NB4 (cell line): ENCODE results near the gene CA9.

Experiments
- DNase-seq: peaks from one replicate; pipeline ENCODE4 v3.0.0; 2010; ENCODE audit warnings: low read depth
- H3K4me3 ChIP-seq: one replicate; pipeline ENCODE4 v1.5.1; 2011; ENCODE audit warnings: mild to moderate bottlenecking, low read depth, low read length, moderate library complexity
- MYC ChIP-seq: IDR thresholded peaks from 2 replicates; pipeline ENCODE4 v1.6.1; 2011; ENCODE audit warnings: low read depth, low read length
- POLR2A ChIP-seq: IDR thresholded peaks from 2 replicates; pipeline ENCODE4 v1.6.1; 2011; ENCODE audit warnings: mild to moderate bottlenecking; ENCODE audit not compliant: insufficient read length; ENCODE audit errors: extremely low read depth
- TF ChIP-seq, protein P1 (sequence below): IDR thresholded peaks from 2 replicates; pipeline ENCODE4 v1.6.1; 2011; ENCODE audit warnings: low read depth, low read length
- TF ChIP-seq, protein P2 (sequence below): IDR thresholded peaks from one replicate; pipeline ENCODE4 v1.5.1; 2012; ENCODE audit warnings: low read depth, low read length

Gene CA9

DNA sequence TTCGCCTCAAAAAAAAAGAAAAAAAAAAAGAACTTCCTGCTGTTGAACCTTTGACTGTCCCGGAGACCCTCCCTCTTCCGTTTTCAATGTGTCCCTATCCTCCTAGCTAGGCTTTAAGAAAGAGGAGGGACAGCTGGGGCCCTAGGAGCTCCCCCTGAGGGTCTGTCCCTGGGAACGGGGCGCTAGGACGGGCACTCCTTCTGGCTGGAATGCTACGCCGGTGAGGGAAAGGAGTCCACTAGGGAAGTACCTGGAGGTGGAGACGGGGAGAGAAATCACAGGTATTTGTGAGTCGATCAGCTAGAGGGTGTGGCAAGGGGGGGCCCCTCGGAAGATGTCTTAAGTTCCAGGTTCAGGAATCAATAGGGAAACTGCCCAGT lies 27.6 kb upstream of the CA9 start:
- peak; percentile 84 for DNase-seq
- H3K4me3 ChIP-seq = peak overlapping the region; percentile 79
- no peak for TF ChIP-seq MYC
- TF ChIP-seq, protein P1, sequence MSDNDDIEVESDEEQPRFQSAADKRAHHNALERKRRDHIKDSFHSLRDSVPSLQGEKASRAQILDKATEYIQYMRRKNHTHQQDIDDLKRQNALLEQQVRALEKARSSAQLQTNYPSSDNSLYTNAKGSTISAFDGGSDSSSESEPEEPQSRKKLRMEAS = no peak

DNA sequence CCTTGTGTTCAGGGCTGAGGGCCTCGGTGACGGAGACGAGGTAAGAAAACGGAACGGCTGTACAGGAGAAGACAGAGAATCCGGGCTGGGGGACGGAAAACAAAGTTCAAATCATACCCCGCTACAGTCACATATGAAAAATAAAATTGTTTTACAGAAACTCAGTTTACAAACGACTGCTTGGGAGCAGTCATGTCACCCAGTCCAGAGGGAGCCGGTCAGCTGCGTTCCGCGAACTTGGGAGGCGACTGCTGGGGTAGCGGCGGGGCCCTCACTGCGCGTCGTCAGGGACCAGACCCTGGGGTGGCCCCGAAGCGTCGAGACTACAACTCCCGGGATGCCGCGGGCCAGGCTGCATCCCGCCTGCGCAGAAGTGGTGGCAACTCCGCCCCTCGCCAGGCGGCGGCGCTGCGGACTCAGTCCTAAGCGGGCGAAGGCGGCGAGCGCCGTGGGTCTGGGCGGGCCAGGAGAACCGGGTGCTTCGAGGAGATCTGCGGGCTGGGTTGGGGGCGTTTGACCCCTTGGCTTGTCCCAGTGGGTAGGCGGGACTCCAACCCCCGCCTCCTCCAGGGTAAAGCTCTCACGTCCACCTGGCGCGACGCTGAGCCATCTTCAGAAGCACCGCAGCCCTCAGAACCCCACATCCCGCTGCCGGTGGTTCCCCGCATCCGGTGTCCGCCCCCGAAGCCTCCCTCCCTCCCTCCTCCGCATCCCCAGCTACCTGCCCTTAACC lies 27.0 kb upstream of the CA9 start:
- H3K4me3 ChIP-seq = peak overlapping the region; percentile 79
- TF ChIP-seq MYC (no peak), POLR2A (peak; percentile 45)
- TF ChIP-seq, protein P1 = no peak
- TF ChIP-seq, protein P2, sequence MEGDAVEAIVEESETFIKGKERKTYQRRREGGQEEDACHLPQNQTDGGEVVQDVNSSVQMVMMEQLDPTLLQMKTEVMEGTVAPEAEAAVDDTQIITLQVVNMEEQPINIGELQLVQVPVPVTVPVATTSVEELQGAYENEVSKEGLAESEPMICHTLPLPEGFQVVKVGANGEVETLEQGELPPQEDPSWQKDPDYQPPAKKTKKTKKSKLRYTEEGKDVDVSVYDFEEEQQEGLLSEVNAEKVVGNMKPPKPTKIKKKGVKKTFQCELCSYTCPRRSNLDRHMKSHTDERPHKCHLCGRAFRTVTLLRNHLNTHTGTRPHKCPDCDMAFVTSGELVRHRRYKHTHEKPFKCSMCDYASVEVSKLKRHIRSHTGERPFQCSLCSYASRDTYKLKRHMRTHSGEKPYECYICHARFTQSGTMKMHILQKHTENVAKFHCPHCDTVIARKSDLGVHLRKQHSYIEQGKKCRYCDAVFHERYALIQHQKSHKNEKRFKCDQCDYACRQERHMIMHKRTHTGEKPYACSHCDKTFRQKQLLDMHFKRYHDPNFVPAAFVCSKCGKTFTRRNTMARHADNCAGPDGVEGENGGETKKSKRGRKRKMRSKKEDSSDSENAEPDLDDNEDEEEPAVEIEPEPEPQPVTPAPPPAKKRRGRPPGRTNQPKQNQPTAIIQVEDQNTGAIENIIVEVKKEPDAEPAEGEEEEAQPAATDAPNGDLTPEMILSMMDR = peak; percentile 43
- peak; percentile 99 for DNase-seq

DNA sequence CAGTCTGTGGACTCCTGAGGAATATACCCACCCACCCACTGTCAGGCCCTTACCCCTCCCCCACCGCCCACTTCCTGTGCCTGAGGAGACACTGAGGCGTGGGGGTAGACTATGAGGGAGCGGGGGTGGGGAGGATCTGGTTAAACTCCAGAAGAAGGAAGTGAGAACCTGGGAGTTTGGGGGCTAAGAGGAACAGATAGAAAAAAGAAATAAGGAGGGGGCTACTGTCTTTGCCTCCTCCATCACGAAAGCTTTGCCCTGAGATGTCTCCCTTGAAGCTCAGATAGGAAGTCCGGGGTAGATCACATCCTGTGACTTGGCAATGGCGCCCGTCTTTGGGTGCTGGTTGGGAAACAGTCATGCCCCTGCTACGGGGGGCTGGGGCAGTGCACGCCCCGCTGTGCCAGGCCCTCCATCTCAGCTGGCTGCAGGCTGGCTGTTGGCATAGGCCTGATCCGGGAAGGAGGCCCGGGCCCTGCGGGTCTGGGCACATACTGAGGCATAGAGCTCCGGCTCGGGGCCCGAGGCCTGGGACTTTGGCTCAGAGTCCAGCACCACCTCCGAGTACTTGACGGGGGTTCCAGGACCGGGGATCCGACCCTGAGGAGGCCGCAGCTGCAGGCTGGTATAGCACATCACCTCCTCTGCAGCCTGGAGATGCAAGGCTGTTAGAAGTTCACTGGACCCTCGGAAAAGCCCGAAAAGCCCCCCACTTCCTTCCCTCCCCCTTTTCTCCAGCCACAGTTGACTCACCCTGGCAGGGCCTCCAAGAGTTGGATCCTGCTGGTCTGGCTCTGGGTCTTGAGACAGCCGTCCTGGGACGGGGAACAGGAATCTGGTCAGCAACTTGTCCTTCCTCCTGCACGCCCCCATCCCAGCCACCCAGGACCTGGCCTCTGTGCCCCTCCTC lies 24.0 kb upstream of the CA9 start:
- peak; percentile 95 for DNase-seq
- peak overlapping the region; percentile 17 for H3K4me3 ChIP-seq
- TF ChIP-seq POLR2A (no peak), MYC (no peak; the same call in 1 of the 2 replicates)
- TF ChIP-seq, protein P1 = 0 out of 2 replicates have a peak, but pooled peaks have one; percentile 15
- TF ChIP-seq, protein P2 = no peak

DNA sequence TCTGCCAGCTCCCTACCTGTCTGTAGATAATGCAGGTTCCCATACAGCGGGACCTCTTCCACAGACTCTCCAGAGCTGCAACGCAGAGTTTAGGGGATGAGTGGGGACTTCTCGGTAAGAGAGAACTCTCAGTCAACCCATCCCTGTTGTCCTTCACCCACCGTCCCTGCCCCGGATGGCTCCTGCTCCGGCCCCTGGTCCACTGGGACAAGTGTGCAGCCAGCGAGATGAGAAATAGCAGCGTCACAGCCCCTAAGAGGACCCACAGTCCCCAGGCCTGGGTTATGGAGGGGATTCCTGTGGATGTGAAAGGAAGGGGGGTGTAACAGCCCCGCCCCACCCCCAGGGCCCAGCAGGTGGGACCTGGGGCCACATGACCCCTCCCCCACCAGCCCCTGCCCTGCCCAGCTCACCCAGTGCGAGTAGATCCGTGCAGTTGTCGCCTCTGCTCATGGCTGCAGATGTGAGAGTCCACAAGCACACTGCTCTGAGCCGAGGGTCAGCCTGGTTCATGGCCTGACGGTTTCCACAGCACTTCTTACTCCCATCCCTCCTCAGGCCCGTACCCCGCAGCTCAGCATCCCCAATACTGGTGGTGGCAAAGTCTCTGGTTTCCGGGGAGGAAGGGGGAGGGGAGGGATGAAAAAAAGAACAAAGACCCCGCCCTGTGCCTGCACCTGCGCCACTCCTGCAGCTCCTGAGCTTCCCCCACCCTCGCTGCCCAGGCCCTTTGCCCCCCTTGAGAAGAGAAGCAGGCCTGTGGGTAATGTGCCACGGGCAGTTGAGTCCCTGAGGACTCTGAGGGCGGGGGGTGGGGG lies 23.2 kb upstream of the CA9 start, which contains the start of gene SIT1:
SIT1 (minus strand) TSS at position 591 of the 818 bp plus-strand sequence; CDS start at position 513, 78 bp downstream.
- H3K4me3 ChIP-seq = peak within 1 kb of the TSS; percentile 17
- peak; percentile 25 for DNase-seq
- TF ChIP-seq MYC (no peak), POLR2A (no peak)
- TF ChIP-seq, protein P2 = no peak
- TF ChIP-seq, protein P1 = no peak

DNA sequence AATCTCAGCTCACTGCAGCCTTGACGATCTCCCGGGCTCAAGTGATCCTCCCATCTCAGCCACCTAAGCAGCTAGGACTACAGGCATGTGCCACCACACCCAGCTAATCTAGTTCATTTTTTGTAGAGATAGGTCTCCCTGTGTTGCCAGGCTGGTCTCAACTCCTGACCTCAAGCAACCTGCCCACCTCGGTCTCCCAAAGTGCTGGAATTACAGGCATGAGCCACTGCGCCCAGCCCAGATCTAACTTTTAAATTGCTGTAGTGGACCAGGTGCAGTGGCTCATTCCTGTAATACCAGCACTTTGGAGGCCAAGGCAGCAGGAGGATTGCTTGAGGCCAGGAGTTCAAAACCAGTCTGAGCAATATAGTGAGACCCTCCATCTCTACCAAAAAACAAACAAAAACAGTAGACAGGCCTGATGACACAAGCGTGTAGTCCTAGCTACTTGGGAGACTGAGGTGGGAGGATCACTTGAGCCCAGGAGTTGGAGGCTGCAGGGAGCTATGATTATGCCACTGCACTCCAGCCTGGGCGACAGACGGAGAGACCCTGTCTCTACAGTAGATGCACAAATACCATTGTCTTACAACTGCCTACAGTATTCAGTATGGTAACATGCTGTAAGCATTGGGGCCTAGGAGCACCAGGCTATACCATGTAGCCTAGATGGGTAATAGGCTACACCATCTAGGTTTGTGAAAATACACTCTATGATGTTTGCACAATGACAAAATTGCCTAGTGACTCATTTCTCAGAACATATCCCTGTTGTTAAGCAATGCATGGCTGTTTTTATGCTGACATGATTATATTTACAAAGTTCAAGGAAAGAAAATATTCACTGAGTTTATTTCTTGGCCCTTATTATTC lies 21.5 kb upstream of the CA9 start:
- TF ChIP-seq, protein P1 = no peak
- TF ChIP-seq POLR2A (no peak), MYC (no peak)
- TF ChIP-seq, protein P2 = no peak
- H3K4me3 ChIP-seq = no peak overlapping the region
- peak; percentile 81 for DNase-seq
